SKM-1 (cell line): ENCODE measurements around the gene PER1.
"Not testable (repeated sequence)": the region's sequence is repeated elsewhere in the genome, so short reads cannot be mapped to it uniquely, and the experiment has no call there.

Experiments
- DNase-seq: peaks from one replicate; lab custom pipeline; 2025; ENCODE audit not compliant: unreplicated experiment; lab: John Stamatoyannopoulos, UW

The PER1 gene

GRCh38 chr17:8152112-8152775 is at the start of gene PER1:
PER1 (minus strand) TSS chr17:8152404; CDS start chr17:8150706, 1,698 bp downstream.
- DNase-seq = peak; percentile 57

- no peak for DNase-seq
These were observed 40.0 kb upstream of the PER1 start for GRCh38 chr17:8192070-8192815.

- no peak for DNase-seq
These were observed 38.3 kb upstream of the PER1 start for GRCh38 chr17:8190506-8190905.

- DNase-seq = peak; percentile 76
These were observed 37.7 kb upstream of the PER1 start, which contains the start of gene BORCS6 for GRCh38 chr17:8189711-8190477. BORCS6 (minus strand) TSS chr17:8190180; CDS start chr17:8190140, 40 bp downstream.

GRCh38 chr17:8189041-8189710 is 37.0 kb upstream of the PER1 start:
- DNase-seq = no peak

- no peak for DNase-seq
These were observed 36.1 kb upstream of the PER1 start for GRCh38 chr17:8188263-8188839.

GRCh38 chr17:8187517-8188262 is 35.5 kb upstream of the PER1 start:
- peak; percentile 72 for DNase-seq

GRCh38 chr17:8186787-8187516 is 34.7 kb upstream of the PER1 start:
- DNase-seq = peak; percentile 51

GRCh38 chr17:8186446-8186786 is 34.2 kb upstream of the PER1 start:
- DNase-seq = no peak

- no peak for DNase-seq
These were observed 33.6 kb upstream of the PER1 start for GRCh38 chr17:8185582-8186445.

- no peak for DNase-seq
These were observed 25.0 kb upstream of the PER1 start for GRCh38 chr17:8176998-8177731.

GRCh38 chr17:8176197-8176940 is 24.2 kb upstream of the PER1 start, which contains the start of gene TMEM107:
TMEM107 (minus strand) TSS chr17:8176380; CDS start chr17:8176286, 94 bp downstream.
- DNase-seq = peak; percentile 27

- no peak for DNase-seq
These were observed 23.6 kb upstream of the PER1 start for GRCh38 chr17:8175795-8176196.

- DNase-seq = no peak
These were observed 21.7 kb upstream of the PER1 start for GRCh38 chr17:8173871-8174322.

GRCh38 chr17:8173056-8173870 is 21.1 kb upstream of the PER1 start:
- DNase-seq = peak; percentile 58

GRCh38 chr17:8170186-8170585 is 18.0 kb upstream of the PER1 start:
- DNase-seq = not testable (repeated sequence)
